ENCODE measurements around the gene KIDINS220. TPM values are rescaled to one million over a fixed set of nuclear protein-coding genes. Genes with fewer than 3 reads are reported as not detected.

KIDINS220 gene
- total and polyA plus RNA-seq, 4 donors, result 8.1 to 50.9 (median 30.8) TPM

DNA sequence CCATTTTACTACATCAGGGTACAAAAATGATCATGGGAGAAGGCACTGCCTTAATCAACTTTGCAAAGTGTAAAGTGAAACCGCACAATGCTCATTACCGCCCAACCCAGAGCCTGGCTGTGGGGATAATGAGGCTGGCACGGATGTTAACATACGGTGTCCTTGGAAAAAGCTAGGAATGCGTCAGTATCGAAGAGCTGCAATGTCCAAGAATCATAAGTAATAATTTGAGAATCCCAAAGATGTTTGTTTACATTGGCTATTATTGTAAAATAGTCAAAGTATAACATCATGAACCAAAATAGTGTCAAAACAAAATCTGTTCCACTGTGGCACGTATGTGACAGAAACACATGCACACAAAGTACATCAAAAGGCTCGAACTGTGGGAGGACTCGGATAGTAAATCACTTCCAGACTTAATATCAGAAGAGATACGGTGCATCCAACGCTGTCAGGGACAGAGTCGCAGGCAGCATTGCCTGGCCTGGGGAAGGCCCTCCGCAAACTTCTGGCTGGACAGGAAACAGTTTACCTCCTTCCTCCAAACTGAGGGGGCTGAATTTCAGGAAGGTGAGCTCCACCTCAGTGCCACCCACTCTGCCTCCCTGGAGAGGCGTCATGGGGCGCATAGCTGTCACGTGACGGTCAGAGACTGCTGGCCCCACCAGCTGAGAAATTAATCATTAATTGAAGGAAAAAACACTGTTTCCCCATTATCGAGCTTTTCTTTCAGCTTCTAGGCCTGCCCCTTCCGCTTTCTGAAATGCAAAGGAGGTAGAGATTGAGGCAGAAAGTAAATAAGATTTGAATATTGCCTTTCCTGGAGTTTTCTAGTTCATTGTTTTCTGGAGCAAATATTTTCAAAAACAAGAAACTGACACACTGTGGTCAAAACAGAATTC is 157.3 kb downstream of the KIDINS220 start:
- TF ChIP-seq SP1 (IDR thresholded peaks at IDR 0.05) (peak; percentile 86), RXRA (IDR thresholded peaks at IDR 0.05) (peak; percentile 52 to 86), TAF1 (conservative IDR thresholded peaks at IDR 0.05) (peak; percentile 99), FOXA1 (IDR thresholded peaks at IDR 0.05) (peak; percentile 81), FOXA2 (IDR thresholded peaks at IDR 0.05) (peak; percentile 62), HNF4A (conservative IDR thresholded peaks at IDR 0.05) (peak; percentile 47 to 71), YY1 (IDR thresholded peaks at IDR 0.05) (peak; percentile 75), GABPA (IDR thresholded peaks at IDR 0.05 in 1 of 2, conservative IDR thresholded peaks at IDR 0.05 in 1 of 2) (peak; percentile 31 to 85), NR2F2 (IDR thresholded peaks at IDR 0.05) (no peak), JUND (IDR thresholded peaks at IDR 0.05) (peak; percentile 33 to 78), MAX (IDR thresholded peaks at IDR 0.05) (peak; percentile 73), RAD21 (IDR thresholded peaks at IDR 0.05) (peak; percentile 1 to 48), HNF4G (IDR thresholded peaks at IDR 0.05) (no peak), EGR1 (IDR thresholded peaks at IDR 0.05; ENCODE audit: low read depth in 2 of 2) (peak; percentile 92 to 97)
- TF ChIP-seq, protein P1, sequence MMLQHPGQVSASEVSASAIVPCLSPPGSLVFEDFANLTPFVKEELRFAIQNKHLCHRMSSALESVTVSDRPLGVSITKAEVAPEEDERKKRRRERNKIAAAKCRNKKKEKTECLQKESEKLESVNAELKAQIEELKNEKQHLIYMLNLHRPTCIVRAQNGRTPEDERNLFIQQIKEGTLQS (IDR thresholded peaks at IDR 0.05), result peak; percentile 19
- TF ChIP-seq, protein P2, sequence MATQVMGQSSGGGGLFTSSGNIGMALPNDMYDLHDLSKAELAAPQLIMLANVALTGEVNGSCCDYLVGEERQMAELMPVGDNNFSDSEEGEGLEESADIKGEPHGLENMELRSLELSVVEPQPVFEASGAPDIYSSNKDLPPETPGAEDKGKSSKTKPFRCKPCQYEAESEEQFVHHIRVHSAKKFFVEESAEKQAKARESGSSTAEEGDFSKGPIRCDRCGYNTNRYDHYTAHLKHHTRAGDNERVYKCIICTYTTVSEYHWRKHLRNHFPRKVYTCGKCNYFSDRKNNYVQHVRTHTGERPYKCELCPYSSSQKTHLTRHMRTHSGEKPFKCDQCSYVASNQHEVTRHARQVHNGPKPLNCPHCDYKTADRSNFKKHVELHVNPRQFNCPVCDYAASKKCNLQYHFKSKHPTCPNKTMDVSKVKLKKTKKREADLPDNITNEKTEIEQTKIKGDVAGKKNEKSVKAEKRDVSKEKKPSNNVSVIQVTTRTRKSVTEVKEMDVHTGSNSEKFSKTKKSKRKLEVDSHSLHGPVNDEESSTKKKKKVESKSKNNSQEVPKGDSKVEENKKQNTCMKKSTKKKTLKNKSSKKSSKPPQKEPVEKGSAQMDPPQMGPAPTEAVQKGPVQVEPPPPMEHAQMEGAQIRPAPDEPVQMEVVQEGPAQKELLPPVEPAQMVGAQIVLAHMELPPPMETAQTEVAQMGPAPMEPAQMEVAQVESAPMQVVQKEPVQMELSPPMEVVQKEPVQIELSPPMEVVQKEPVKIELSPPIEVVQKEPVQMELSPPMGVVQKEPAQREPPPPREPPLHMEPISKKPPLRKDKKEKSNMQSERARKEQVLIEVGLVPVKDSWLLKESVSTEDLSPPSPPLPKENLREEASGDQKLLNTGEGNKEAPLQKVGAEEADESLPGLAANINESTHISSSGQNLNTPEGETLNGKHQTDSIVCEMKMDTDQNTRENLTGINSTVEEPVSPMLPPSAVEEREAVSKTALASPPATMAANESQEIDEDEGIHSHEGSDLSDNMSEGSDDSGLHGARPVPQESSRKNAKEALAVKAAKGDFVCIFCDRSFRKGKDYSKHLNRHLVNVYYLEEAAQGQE (IDR thresholded peaks at IDR 0.05), result peak; percentile 96
- TF ChIP-seq, protein P3, sequence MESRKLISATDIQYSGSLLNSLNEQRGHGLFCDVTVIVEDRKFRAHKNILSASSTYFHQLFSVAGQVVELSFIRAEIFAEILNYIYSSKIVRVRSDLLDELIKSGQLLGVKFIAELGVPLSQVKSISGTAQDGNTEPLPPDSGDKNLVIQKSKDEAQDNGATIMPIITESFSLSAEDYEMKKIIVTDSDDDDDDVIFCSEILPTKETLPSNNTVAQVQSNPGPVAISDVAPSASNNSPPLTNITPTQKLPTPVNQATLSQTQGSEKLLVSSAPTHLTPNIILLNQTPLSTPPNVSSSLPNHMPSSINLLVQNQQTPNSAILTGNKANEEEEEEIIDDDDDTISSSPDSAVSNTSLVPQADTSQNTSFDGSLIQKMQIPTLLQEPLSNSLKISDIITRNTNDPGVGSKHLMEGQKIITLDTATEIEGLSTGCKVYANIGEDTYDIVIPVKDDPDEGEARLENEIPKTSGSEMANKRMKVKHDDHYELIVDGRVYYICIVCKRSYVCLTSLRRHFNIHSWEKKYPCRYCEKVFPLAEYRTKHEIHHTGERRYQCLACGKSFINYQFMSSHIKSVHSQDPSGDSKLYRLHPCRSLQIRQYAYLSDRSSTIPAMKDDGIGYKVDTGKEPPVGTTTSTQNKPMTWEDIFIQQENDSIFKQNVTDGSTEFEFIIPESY (IDR thresholded peaks at IDR 0.05), result peak; percentile 30
- TF ChIP-seq, protein P4, sequence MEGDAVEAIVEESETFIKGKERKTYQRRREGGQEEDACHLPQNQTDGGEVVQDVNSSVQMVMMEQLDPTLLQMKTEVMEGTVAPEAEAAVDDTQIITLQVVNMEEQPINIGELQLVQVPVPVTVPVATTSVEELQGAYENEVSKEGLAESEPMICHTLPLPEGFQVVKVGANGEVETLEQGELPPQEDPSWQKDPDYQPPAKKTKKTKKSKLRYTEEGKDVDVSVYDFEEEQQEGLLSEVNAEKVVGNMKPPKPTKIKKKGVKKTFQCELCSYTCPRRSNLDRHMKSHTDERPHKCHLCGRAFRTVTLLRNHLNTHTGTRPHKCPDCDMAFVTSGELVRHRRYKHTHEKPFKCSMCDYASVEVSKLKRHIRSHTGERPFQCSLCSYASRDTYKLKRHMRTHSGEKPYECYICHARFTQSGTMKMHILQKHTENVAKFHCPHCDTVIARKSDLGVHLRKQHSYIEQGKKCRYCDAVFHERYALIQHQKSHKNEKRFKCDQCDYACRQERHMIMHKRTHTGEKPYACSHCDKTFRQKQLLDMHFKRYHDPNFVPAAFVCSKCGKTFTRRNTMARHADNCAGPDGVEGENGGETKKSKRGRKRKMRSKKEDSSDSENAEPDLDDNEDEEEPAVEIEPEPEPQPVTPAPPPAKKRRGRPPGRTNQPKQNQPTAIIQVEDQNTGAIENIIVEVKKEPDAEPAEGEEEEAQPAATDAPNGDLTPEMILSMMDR (IDR thresholded peaks at IDR 0.05; ENCODE audit: low read depth, low read length, missing input control), result no peak
- H3K4me3 ChIP-seq (ENCODE audit: low read depth in 1 of 3, low read length in 3 of 3), result peak overlapping the region; percentile 76 to 89 (median 87)
- no peaks in the 10 kb centered on the region for H3K9me3 ChIP-seq (ENCODE audit: control insufficient read depth in 4 of 4, low read length in 3 of 4)
- H3K27me3 ChIP-seq (ENCODE audit: control insufficient read depth in 4 of 4, insufficient read depth in 4 of 4, low read length in 3 of 4), result no peaks in the 10 kb centered on the region
- H3K36me3 ChIP-seq (ENCODE audit: control insufficient read depth in 4 of 4, insufficient read depth in 3 of 4, low read depth in 1 of 4, low read length in 3 of 4), result no peaks in the 10 kb centered on the region
- H3K27ac ChIP-seq (ENCODE audit: low read depth in 1 of 2, low read length in 2 of 2), result peak overlapping the region; percentile 100
- H3K9ac ChIP-seq (ENCODE audit: low read depth in 1 of 2, low read length in 2 of 2), result peak overlapping the region; percentile 90 to 97
- H3K4me1 ChIP-seq (ENCODE audit: control insufficient read depth in 4 of 4, insufficient read depth in 4 of 4, low read length in 3 of 4), result peaks cover 0 to 32% (median 9%) of the 10 kb centered on the region in 4 donors
- 6% methylated on average over 19 of the region's 19 CpGs for WGBS
- peak; percentile 73 for DNase-seq (ENCODE audit: low spot score)
